ENCODE results near the gene PFKL. TPM values are rescaled to one million over a fixed set of nuclear protein-coding genes. Genes with fewer than 3 reads are reported as not detected.

The PFKL gene
- total RNA-seq, 1 experiment from 2014 or later = 67.5 TPM

DNA sequence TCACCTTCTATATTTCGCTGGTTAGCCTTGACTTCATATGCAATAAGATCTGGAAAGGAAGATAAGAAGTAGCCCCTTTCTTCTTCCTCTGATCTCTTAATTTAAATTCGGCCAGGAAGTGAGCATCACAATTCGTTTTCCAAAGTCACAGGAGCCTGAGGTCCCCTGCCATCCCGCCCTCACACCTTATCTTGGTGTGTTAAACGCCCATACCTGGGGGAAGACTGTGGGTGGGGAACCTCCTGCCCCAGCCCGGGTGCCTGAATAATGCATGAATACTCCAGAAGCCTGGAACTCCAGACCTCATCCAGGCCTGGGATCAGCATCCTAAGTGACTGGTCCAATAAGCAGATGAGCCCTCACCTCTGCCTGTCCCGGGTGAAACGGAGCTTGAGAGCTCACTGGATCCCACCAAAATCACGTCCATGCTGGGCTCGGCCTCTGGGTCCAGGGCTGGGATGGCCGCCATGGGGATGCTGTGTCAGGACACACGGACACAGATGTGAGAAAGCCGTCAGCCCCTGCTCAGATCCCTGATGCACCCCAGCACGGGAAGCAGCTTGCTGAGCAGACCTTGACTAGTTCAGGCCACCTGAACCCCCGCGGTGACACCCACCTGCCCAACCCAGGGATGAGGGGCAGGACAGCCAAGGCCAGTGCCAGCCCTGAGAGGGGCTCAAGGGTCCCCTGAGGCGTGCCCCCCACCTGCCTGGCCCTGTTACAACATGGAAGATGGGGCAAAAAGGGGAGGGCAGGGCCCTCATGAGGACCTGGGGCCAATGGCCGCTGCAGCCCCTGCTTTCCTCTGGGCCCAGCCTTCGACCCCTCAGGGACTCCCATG is 38.8 kb upstream of the PFKL start:
- Histone ChIP-seq H3K79me2 (ENCODE audit: low read depth) (no peaks in the 10 kb centered on the region), H3K4me3 (no peak overlapping the region), H3K27ac (no peak overlapping the region), H3K4me2 (no peak overlapping the region), H3F3A (ENCODE audit: insufficient read depth, low read depth) (no peaks in the 10 kb centered on the region), H4K20me1 (ENCODE audit: insufficient read depth) (no peaks in the 10 kb centered on the region), H3K4me1 (replicated peaks; ENCODE audit: insufficient read depth) (peaks cover 10% of the 10 kb centered on the region), H2AFZ (no peak overlapping the region), H3K27me3 (ENCODE audit: insufficient read depth, low read depth) (no peaks in the 10 kb centered on the region), H3K9me2 (ENCODE audit: insufficient read depth) (no peaks in the 10 kb centered on the region), H3K9me3 (ENCODE audit: insufficient read depth, low read depth) (no peaks in the 10 kb centered on the region), H3K36me3 (ENCODE audit: low read depth) (no peaks in the 10 kb centered on the region)
- intact Hi-C loops (cut with micrococcal nuclease; ENCODE audit: unreplicated experiment) = no loop called here
- BruUV-seq (replicated peaks) = no TSS peak
- DNase-seq = no peak
- ChIA-PET POLR2A (ENCODE audit: unreplicated experiment) (no interaction called here), CTCF (no interaction called here)
- TF ChIP-seq, protein P1, sequence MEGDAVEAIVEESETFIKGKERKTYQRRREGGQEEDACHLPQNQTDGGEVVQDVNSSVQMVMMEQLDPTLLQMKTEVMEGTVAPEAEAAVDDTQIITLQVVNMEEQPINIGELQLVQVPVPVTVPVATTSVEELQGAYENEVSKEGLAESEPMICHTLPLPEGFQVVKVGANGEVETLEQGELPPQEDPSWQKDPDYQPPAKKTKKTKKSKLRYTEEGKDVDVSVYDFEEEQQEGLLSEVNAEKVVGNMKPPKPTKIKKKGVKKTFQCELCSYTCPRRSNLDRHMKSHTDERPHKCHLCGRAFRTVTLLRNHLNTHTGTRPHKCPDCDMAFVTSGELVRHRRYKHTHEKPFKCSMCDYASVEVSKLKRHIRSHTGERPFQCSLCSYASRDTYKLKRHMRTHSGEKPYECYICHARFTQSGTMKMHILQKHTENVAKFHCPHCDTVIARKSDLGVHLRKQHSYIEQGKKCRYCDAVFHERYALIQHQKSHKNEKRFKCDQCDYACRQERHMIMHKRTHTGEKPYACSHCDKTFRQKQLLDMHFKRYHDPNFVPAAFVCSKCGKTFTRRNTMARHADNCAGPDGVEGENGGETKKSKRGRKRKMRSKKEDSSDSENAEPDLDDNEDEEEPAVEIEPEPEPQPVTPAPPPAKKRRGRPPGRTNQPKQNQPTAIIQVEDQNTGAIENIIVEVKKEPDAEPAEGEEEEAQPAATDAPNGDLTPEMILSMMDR (conservative IDR thresholded peaks at IDR 0.05) = no peak
- no peak for TF ChIP-seq EZH2 (IDR thresholded peaks at IDR 0.05; ENCODE audit: low read depth)

DNA sequence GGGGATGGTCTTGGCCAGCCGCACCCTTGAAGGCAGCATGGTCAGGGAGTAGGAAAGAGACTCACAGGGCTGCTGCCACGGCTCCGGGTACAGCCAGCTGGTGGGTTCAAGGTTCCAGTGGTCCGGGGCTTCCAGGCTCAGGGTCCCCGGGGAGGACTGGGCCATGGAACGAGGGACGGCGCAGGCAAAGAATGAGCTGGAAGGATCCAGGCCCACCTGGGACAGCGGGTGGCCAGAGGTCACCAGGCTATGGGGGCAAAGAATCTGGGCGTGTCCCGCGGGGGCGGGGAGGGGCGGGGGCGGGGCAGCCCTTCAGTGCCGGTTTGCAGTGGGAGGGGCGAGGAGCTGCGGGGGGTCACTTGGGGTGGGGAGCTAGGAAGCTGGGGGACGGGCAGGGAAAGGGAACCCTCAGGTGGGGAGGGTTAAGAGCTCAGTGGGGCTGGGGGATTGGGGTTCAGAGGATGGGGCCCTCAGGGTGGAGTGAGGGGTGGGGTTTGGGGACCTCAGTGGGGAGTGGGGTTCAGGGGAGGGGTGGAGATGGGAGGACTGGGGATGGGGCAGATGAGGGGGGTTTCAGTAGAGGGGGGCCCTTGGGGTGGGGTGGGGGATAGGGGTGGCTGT is 38.1 kb upstream of the PFKL start, which contains the start of gene DNMT3L:
Gene DNMT3L, minus strand, starts transcription at position 223 of the 621 bp plus-strand sequence. CDS start 638 bp downstream, outside the sequence.
- TF ChIP-seq, protein P1 (conservative IDR thresholded peaks at IDR 0.05) = no peak
- Histone ChIP-seq H3K27ac (no peak within 1 kb of the TSS), H3K4me1 (replicated peaks; ENCODE audit: insufficient read depth) (peaks cover 2% of the 10 kb centered on the region), H3K79me2 (ENCODE audit: low read depth) (no peaks in the 10 kb centered on the region), H3K4me3 (no peak within 1 kb of the TSS), H3F3A (ENCODE audit: insufficient read depth, low read depth) (no peaks in the 10 kb centered on the region), H3K9me2 (ENCODE audit: insufficient read depth) (no peaks in the 10 kb centered on the region), H2AFZ (no peak within 1 kb of the TSS), H3K36me3 (ENCODE audit: low read depth) (no peaks in the 10 kb centered on the region), H3K4me2 (no peak within 1 kb of the TSS), H4K20me1 (ENCODE audit: insufficient read depth) (no peaks in the 10 kb centered on the region), H3K9me3 (ENCODE audit: insufficient read depth, low read depth) (no peaks in the 10 kb centered on the region), H3K27me3 (ENCODE audit: insufficient read depth, low read depth) (no peaks in the 10 kb centered on the region)
- intact Hi-C loops (cut with micrococcal nuclease; ENCODE audit: unreplicated experiment) = no loop called here
- no TSS peak for BruUV-seq (replicated peaks)
- DNase-seq = no peak
- ChIA-PET CTCF (no interaction called here), POLR2A (ENCODE audit: unreplicated experiment) (no interaction called here)

DNA sequence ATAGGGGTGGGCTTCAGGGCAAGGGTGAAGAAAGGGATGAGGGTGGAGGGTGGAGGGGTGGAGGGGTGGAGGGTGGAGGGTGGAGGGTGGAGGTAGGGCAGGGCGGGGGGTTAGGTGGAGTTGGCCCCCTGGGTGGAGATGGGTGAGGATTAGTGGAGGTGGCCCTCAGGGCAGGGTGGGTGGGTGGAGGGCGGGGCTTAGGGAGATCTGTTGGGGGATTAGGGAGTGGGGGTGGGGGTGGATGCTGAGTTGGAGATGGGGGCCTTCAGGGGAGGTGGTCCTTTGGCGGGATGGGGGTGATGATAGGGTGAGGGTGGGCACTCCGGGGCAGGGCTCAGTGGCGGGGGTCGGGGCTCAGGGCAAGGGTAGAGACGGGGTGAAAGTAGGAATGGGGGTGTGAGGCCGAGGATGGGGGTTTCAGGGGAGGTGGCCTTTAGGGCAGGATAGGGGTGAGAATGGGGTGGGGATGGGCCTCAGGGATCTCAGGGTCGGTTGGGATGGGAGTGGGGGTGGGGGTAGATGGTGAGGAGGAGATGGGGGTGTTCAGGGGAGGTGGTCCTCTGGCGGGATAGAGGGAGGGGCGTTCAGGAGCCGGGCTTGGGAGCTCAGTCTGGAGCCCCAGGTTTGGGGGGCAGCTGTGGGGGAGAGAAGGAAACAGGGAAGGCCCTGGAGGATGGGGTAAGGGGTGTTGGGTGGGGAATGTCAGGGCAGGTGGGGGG is 37.4 kb upstream of the PFKL start:
- intact Hi-C loops (cut with micrococcal nuclease; ENCODE audit: unreplicated experiment) = no loop called here
- no TSS peak for BruUV-seq (replicated peaks)

More for the DNA sequence above, 37.4 kb upstream of the PFKL start:
- H3K4me2 ChIP-seq = no peak overlapping the region
- no peaks in the 10 kb centered on the region for H3K36me3 ChIP-seq (ENCODE audit: low read depth)
- no peaks in the 10 kb centered on the region for H3F3A ChIP-seq (ENCODE audit: insufficient read depth, low read depth)
- TF ChIP-seq EZH2 (IDR thresholded peaks at IDR 0.05; ENCODE audit: low read depth) = no peak
- TF ChIP-seq, protein P1 (conservative IDR thresholded peaks at IDR 0.05) = no peak
- H3K4me1 ChIP-seq (replicated peaks; ENCODE audit: insufficient read depth) = no peaks in the 10 kb centered on the region
- H3K9me2 ChIP-seq (ENCODE audit: insufficient read depth) = no peaks in the 10 kb centered on the region
- no peak overlapping the region for H3K4me3 ChIP-seq
- H3K27me3 ChIP-seq (ENCODE audit: insufficient read depth, low read depth) = no peaks in the 10 kb centered on the region
- H2AFZ ChIP-seq = no peak overlapping the region
- H3K79me2 ChIP-seq (ENCODE audit: low read depth) = no peaks in the 10 kb centered on the region
- H3K9me3 ChIP-seq (ENCODE audit: insufficient read depth, low read depth) = no peaks in the 10 kb centered on the region
- H4K20me1 ChIP-seq (ENCODE audit: insufficient read depth) = no peaks in the 10 kb centered on the region
- POLR2A ChIA-PET (ENCODE audit: unreplicated experiment) = no interaction called here
- no peak for DNase-seq
- CTCF ChIA-PET = no interaction called here
- H3K27ac ChIP-seq = no peak overlapping the region

Measured in PC-9 (cell line).